HG03460 (cell line): ENCODE measurements around the gene RASL11A.
"Not testable (repeated sequence)": the region's sequence is repeated elsewhere in the genome, so short reads cannot be mapped to it uniquely, and the experiment has no call there.

Experiments
- ATAC-seq: cut with Tn5 transposase; IDR thresholded peaks from one replicate; pipeline ENCODE4 v1.9.1; 2021; ENCODE audit not compliant: unreplicated experiment

RASL11A gene

DNA sequence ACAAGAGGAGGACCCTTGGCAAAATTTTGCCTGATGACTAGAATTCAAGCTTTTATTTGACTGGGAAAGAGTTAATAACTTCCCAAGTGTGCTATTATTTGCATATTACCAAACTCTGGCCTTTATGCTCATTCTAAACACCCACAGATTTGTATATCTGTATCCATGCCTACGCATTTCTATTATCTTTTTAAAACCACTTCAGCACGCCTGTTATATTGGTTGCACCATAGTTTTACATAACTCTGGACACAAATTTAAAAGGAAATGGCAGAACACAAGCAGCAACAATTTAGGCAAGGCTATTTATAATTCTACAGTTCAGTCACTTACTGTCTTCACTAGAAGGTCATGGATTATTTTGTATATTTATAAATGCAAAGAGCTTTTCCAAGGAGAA lies 3.7 kb upstream of the RASL11A start:
- ATAC-seq, result no peak

GRCh38 chr13:27267596-27267995 lies 3.0 kb upstream of the RASL11A start:
- ATAC-seq, result no peak

DNA sequence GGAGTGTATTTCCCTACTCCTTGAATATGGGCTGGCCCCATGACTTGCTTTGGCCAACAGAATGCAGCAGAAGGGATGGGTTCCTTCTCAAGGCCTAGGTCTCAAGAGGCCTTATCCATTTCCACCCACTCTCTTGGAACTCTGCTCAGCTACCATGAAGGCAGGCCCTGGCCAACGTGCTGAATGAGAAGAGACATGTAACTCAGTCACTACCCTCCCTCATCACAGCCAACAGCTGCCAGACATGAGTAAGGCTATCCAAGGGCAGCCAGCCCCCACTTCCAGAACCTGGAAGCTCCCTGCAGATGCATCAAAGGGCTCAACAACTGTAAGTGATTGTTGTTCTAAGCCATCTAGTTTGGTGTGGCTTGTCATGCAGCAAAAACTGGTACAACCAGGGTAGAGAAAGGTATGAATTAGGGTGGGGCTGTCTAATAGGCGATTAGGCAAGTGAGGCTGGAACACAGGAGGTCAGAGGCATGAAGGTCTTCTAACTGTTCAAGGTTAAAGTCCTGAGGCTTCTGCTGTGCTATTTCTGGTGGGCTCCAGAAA lies 1.4 kb upstream of the RASL11A start:
- no peak for ATAC-seq

- ATAC-seq, result no peak
Observed at GRCh38 chr13:27271570-27272096, 1.0 kb downstream of the RASL11A start.

DNA sequence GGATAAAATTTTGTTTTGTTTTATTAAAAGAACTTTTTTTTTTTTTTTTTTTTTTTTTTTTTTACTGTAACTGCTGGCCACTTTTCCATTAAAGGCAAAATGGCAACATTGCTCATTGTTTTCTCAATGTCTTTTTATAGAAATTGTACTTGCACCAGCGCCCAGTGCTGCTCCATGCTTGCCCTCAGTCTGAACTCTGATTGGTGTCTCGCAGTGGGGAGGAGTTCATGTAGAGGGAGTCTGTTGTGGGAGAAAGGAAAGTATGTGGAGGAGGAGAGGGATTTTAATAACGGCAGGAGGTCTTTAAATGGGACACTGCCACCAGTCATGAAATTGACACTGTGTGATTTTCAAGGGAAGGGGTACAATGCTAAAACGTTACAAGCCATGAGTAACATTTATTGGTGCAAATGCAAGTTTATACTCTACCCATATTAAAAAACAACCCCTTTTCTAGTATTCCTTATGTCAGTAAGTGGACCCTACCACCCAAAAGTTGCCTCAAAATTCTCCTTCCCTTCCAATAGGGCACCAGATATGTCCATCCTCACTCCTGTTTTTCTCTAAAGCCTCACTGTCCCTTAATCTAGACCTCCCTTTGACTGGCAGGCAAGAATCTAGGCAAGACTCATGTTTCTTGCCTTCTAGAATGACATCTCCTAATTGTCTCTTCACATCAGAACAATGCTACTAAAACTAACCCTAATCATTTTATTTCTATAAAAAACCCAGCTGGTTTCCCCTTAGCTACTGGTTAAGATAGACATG lies 3.2 kb downstream of the RASL11A start:
- ATAC-seq, result no peak

- ATAC-seq, result no peak
Observed at GRCh38 chr13:27274631-27275030, 4.0 kb downstream of the RASL11A start.

DNA sequence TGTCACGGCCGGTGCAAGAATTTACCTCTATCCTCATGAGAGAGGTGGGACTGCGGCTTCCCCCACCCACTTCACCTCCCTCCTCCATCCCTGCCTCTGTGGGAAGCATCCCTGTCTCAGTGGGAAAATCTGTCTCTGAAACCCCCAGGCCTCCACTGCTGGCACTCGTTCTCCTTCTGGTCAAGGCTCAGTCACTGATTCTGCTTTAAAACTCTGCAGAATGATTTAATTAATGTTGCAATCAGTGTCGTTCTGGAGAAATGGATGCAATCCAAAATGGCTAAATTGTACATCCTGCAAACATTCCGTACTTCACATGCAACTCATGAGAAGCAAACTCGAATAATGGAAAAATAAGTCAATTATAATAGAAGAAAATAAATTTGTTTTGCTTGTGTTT lies 5.6 kb downstream of the RASL11A start:
- ATAC-seq, result no peak

GRCh38 chr13:27279506-27279905 lies 8.9 kb downstream of the RASL11A start:
- ATAC-seq, result no peak

- no peak for ATAC-seq
Observed at GRCh38 chr13:27280009-27280656, 9.5 kb downstream of the RASL11A start.

DNA sequence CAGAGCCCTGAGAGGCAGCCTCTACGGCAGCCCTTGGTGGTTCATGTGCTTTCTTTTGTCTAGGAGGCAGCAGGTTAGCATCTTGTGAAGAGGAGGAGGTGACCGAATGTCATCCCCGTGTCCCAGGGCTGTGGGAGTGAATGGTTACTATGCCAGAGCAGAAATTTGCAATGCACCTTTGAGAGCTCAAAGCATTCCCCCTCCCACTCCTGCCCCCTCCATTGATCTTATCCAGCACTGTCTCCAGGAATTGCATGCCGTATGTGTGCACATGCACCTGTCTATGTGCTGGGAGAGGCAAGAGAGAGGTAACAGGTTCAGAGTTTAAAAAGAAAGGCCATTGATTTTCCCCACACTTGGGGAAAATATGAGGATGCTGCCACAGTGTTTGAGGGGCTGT lies 10.2 kb downstream of the RASL11A start:
- no peak for ATAC-seq

DNA sequence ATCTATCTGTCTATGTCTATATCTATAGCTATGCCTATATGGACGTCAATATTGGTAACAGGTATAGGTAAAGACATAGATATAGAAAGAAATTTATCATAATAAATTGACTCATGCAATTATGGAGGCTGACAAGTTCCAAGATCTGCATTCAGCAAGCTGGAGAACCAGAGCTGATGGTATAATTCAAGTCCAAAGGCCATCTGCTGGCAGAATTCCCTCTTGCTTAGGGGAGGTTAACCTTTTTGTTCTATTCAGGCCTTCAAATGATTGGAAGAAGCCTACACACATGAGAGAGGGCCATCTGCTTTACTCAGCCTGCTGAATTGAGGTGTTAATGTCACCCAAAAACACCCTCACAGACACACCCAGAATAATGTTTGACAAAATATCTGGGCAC lies 10.8 kb downstream of the RASL11A start:
- ATAC-seq, result no peak

GRCh38 chr13:27283906-27284493 lies 13.4 kb downstream of the RASL11A start:
- ATAC-seq, result no peak

- ATAC-seq, result no peak
Observed at GRCh38 chr13:27288392-27288791, 17.8 kb downstream of the RASL11A start.

- ATAC-seq, result no peak
Observed at GRCh38 chr13:27289011-27289665, 18.5 kb downstream of the RASL11A start.

GRCh38 chr13:27290715-27291114 lies 20.1 kb downstream of the RASL11A start:
- no peak for ATAC-seq

GRCh38 chr13:27291967-27292366 lies 21.3 kb downstream of the RASL11A start:
- ATAC-seq, result not testable (repeated sequence)

DNA sequence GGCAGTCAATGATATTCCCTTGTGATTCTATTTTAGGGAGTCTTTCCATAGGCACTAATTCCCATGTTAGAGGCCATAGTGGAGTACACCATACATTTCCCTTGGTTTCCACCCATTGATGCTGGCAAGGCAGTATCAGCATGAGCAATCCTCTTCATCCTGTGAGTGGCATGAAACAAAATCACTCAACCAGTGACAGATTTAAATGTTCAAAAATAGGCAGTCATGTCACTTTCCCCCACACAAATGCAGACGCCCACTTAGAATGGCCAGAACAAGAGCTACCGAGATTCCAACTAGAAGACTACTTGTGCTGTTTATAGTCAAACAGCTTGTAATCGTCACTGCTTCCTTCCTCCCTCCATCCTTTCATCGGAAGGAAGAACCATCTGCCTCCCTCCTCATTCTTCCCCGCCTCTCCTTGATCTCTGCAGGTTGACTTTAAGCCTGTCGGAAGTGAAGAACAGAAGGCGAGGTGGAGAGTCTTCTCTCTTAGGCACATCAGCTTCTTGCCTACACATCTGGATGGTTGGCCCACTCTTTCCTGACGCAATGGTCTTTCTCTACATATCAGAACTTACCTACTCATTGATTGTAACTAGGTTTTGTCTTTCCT lies 22.6 kb downstream of the RASL11A start:
- no peak for ATAC-seq

GRCh38 chr13:27293873-27294515 lies 23.4 kb downstream of the RASL11A start:
- ATAC-seq, result no peak

DNA sequence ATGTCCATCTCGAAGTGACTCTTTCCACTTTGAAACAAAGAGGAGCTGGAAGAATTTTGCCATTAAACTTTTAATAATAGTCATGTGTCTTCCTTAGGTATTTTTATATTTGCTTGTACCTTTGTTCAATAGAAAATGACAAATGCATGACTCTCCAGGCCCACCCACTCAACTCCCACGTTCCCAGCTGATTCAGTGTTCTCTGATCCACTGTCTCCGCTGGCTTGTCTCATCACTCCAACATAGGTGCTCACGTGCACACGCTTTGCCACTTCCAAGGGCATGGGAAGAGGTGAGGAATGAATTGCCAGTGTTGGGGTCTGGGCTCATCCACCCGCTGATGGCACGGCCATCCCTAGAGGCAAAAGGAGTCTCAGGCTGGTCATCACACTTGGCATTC lies 24.5 kb downstream of the RASL11A start:
- ATAC-seq, result no peak

DNA sequence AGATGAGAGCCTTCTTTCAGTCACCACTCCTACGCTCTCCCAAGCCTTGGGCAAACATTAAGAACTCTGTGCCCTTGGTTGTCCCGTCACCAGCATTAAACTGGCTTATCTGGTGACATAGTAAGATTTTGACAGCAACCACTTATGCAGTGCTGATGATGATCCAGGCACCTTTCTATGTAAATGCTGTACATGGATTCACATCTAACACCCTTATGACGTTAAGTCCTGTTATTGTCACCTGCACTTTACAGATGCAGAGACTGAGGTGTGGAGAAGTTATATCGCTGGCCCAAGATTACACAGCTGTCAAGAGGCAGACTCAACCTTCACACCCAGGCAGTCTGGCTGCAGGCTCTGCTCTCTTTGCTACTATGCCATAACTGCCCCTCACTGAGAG lies 25.0 kb downstream of the RASL11A start:
- ATAC-seq, result no peak
